Liver (tissue), 9 donors: ENCODE data around the gene CHCHD1. TPM values are rescaled to one million over a fixed set of nuclear protein-coding genes. Genes with fewer than 3 reads are reported as not detected.

Experiments
- DNase-seq: peaks from one replicate; pipeline ENCODE4 v3.0.0-alpha.2; 2017; ENCODE audit warnings: low spot score
- H3K27ac ChIP-seq, 2 donors: one replicate each; pipeline ENCODE4 v1.7.0; 2013; ENCODE audit warnings: inconsistent platforms in 2 of 2, low read length in 2 of 2, control low read depth in 1 of 2, low read depth in 1 of 2, mild to moderate bottlenecking in 1 of 2
- H3K27me3 ChIP-seq, 4 donors: one replicate each; pipeline versions ENCODE4 v1.6.1 to v1.7.0; 2013; ENCODE audit warnings: low read length in 3 of 4, inconsistent platforms in 1 of 4, mild to moderate bottlenecking in 1 of 4, moderate library complexity in 1 of 4; ENCODE audit not compliant: control insufficient read depth in 4 of 4, insufficient read depth in 4 of 4
- H3K36me3 ChIP-seq, 4 donors: one replicate each; pipeline versions ENCODE4 v1.6.1 to v1.7.0; 2013; ENCODE audit warnings: low read length in 3 of 4, mild to moderate bottlenecking in 3 of 4, low read depth in 1 of 4, moderate library complexity in 1 of 4; ENCODE audit not compliant: control insufficient read depth in 4 of 4, insufficient read depth in 3 of 4
- H3K4me1 ChIP-seq, 4 donors: one replicate each; pipeline versions ENCODE4 v1.6.1 to v1.7.0; 2013; ENCODE audit warnings: low read length in 3 of 4, mild to moderate bottlenecking in 3 of 4, moderate library complexity in 1 of 4; ENCODE audit not compliant: control insufficient read depth in 4 of 4, insufficient read depth in 4 of 4
- H3K4me3 ChIP-seq, 3 donors: one replicate each; pipeline versions ENCODE4 v1.6.1 to v1.7.0; 2013; ENCODE audit warnings: low read length in 3 of 3, control low read depth in 1 of 3, low read depth in 1 of 3, mild to moderate bottlenecking in 1 of 3
- H3K9ac ChIP-seq, 2 donors: one replicate each; pipeline ENCODE4 v1.7.0; 2013; ENCODE audit warnings: low read length in 2 of 2, mild to moderate bottlenecking in 2 of 2, moderate library complexity in 2 of 2, control low read depth in 1 of 2, low read depth in 1 of 2
- H3K9me3 ChIP-seq, 4 donors: one replicate each; pipeline versions ENCODE4 v1.6.1 to v1.7.0; 2013; ENCODE audit warnings: low read length in 3 of 4; ENCODE audit not compliant: control insufficient read depth in 4 of 4
- FOXA1 ChIP-seq: IDR thresholded peaks from 2 replicates; pipeline ENCODE4 v1.6.1; 2016; ENCODE audit warnings: antibody characterized with exemption
- FOXA2 ChIP-seq: IDR thresholded peaks from 2 replicates; pipeline ENCODE4 v1.6.1; 2016; ENCODE audit warnings: antibody characterized with exemption
- HNF4A ChIP-seq, 2 donors: conservative IDR thresholded peaks; 2 replicates each; pipeline ENCODE4 v1.6.1; 2016; ENCODE audit warnings: antibody characterized with exemption in 2 of 2, mild to moderate bottlenecking in 2 of 2
- MAX ChIP-seq: IDR thresholded peaks from 2 replicates; pipeline ENCODE4 v1.6.1; 2016; ENCODE audit warnings: antibody characterized with exemption
- RAD21 ChIP-seq, 2 donors: IDR thresholded peaks; 2 replicates each; pipeline ENCODE4 v1.6.1; 2016; ENCODE audit warnings: antibody characterized with exemption in 2 of 2, mild to moderate bottlenecking in 2 of 2
- RXRA ChIP-seq, 2 donors: IDR thresholded peaks; 2 replicates each; pipeline ENCODE4 v1.6.1; 2017 to 2018; ENCODE audit warnings: antibody characterized with exemption in 2 of 2, mild to moderate bottlenecking in 1 of 2
- SP1 ChIP-seq: IDR thresholded peaks from 2 replicates; pipeline ENCODE4 v1.6.1; 2018; ENCODE audit warnings: antibody characterized with exemption, mild to moderate bottlenecking
- TAF1 ChIP-seq: conservative IDR thresholded peaks from 2 replicates; pipeline ENCODE4 v1.6.1; 2016; ENCODE audit warnings: antibody characterized with exemption, mild to moderate bottlenecking
- YY1 ChIP-seq: IDR thresholded peaks from 2 replicates; pipeline ENCODE4 v1.6.1; 2016; ENCODE audit warnings: antibody characterized with exemption, mild to moderate bottlenecking
- WGBS: extraction: QIAGEN DNeasy Blood & Tissue Kit; methylation state at CpG from one replicate; pipeline ENCODE4 v1.1.7; 2013; 5-methylcytosine and 5-hydroxymethylcytosine counted together
- polyA plus RNA-seq, 2 donors: library from polyadenylated mRNA; stranded (reverse) in 1 of 2; unstranded in 1 of 2; fragments of 200-250 nt in 1 of 2; fragments of >200 nt in 1 of 2; fragmentation: Nextera tagmentation in 1 of 2; extraction: Ambion mirVana in 1 of 2; gene quantifications; one replicate each; pipeline versions ENCODE4 v1.2.1 to v1.2.3, GENCODE V29; 2013 to 2015
- total RNA-seq, 2 donors: library from RNA; depleted of rRNA; stranded (reverse); fragments of >200 nt; gene quantifications; one replicate each; pipeline ENCODE4 v1.2.3, GENCODE V29; 2014
- TF ChIP-seq, protein P1 (sequence below): fragments of 150-350 bp; IDR thresholded peaks from 2 replicates; pipeline ENCODE4 v1.5.1; 2017; ENCODE audit warnings: improper control_type of control experiment, low read depth, low read length; ENCODE audit not compliant: missing input control
- TF ChIP-seq, protein P2 (sequence below): IDR thresholded peaks from 2 replicates; pipeline ENCODE4 v1.6.1; 2016; ENCODE audit warnings: antibody characterized with exemption, mild to moderate bottlenecking
- TF ChIP-seq, protein P3 (sequence below): IDR thresholded peaks from 2 replicates; pipeline ENCODE4 v1.6.1; 2016; ENCODE audit warnings: antibody characterized with exemption
- TF ChIP-seq, protein P4 (sequence below): IDR thresholded peaks from 2 replicates; pipeline ENCODE4 v1.6.1; 2016; ENCODE audit warnings: antibody characterized with exemption
- donor health status: healthy.
- donor health status: healthy.
- donor health status: healthy.
- donor health status: healthy.
- donor health status: healthy.

Gene CHCHD1
- total and polyA plus RNA-seq, 4 donors: 7.6 to 47.4 (median 23.1) TPM

GRCh38 chr10:73810735-73811465, 29.1 kb downstream of the CHCHD1 start:
- 1% methylated on average over 63 of the region's 63 CpGs for WGBS
- Histone ChIP-seq H3K27me3 (no peaks in the 10 kb centered on the region), H3K27ac (peak overlapping the region; percentile 82 to 86), H3K4me1 (peaks cover 0 to 16% (median 10%) of the 10 kb centered on the region in 4 donors), H3K9me3 (no peaks in the 10 kb centered on the region), H3K4me3 (peak overlapping the region; percentile 79 to 89 (median 80)), H3K9ac (peak overlapping the region; percentile 67 to 68), H3K36me3 (peaks cover 9 to 25% (median 18%) of the 10 kb centered on the region in 4 donors)
- TF ChIP-seq MAX (no peak), FOXA1 (no peak), YY1 (no peak), FOXA2 (no peak), HNF4A (conservative IDR thresholded peaks at IDR 0.05) (no peak)
- peak; percentile 71 for DNase-seq

DNA sequence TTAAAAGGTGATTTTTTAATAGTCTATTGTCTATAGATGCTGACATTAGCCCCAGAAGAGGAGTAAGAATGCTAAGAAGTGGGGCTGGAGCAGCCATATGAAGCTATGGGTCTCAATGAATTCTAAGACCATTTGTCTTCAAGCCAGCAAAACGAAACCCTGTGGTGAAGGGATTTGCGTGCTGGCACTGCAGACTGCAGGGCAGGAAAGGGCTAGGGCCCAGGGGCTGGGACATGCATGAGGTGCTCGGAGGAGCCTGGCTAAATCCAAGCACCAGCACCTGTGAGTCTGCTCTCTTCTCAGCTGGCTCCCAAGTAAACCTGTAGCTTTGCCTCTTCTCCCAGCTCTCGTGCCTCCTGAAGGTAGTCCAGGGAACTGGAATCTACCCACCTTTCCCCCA, 30.8 kb downstream of the CHCHD1 start:
- H3K9ac ChIP-seq: no peak overlapping the region
- no peak for DNase-seq
- TF ChIP-seq SP1 (no peak), RXRA (IDR thresholded peaks at IDR 0.05) (no peak), HNF4A (conservative IDR thresholded peaks at IDR 0.05) (no peak), FOXA2 (no peak), RAD21 (IDR thresholded peaks at IDR 0.05) (no peak)
- TF ChIP-seq, protein P1, sequence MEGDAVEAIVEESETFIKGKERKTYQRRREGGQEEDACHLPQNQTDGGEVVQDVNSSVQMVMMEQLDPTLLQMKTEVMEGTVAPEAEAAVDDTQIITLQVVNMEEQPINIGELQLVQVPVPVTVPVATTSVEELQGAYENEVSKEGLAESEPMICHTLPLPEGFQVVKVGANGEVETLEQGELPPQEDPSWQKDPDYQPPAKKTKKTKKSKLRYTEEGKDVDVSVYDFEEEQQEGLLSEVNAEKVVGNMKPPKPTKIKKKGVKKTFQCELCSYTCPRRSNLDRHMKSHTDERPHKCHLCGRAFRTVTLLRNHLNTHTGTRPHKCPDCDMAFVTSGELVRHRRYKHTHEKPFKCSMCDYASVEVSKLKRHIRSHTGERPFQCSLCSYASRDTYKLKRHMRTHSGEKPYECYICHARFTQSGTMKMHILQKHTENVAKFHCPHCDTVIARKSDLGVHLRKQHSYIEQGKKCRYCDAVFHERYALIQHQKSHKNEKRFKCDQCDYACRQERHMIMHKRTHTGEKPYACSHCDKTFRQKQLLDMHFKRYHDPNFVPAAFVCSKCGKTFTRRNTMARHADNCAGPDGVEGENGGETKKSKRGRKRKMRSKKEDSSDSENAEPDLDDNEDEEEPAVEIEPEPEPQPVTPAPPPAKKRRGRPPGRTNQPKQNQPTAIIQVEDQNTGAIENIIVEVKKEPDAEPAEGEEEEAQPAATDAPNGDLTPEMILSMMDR: no peak
- TF ChIP-seq, protein P2, sequence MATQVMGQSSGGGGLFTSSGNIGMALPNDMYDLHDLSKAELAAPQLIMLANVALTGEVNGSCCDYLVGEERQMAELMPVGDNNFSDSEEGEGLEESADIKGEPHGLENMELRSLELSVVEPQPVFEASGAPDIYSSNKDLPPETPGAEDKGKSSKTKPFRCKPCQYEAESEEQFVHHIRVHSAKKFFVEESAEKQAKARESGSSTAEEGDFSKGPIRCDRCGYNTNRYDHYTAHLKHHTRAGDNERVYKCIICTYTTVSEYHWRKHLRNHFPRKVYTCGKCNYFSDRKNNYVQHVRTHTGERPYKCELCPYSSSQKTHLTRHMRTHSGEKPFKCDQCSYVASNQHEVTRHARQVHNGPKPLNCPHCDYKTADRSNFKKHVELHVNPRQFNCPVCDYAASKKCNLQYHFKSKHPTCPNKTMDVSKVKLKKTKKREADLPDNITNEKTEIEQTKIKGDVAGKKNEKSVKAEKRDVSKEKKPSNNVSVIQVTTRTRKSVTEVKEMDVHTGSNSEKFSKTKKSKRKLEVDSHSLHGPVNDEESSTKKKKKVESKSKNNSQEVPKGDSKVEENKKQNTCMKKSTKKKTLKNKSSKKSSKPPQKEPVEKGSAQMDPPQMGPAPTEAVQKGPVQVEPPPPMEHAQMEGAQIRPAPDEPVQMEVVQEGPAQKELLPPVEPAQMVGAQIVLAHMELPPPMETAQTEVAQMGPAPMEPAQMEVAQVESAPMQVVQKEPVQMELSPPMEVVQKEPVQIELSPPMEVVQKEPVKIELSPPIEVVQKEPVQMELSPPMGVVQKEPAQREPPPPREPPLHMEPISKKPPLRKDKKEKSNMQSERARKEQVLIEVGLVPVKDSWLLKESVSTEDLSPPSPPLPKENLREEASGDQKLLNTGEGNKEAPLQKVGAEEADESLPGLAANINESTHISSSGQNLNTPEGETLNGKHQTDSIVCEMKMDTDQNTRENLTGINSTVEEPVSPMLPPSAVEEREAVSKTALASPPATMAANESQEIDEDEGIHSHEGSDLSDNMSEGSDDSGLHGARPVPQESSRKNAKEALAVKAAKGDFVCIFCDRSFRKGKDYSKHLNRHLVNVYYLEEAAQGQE: no peak
- H3K4me3 ChIP-seq: no peak overlapping the region
- H3K4me1 ChIP-seq: peaks cover 8 to 28% (median 19%) of the 10 kb centered on the region in 4 donors
- H3K27ac ChIP-seq: no peak overlapping the region
- H3K27me3 ChIP-seq: no peaks in the 10 kb centered on the region
- no peaks in the 10 kb centered on the region for H3K9me3 ChIP-seq
- 97% methylated on average over 4 of the region's 4 CpGs for WGBS
- peaks cover 0 to 12% (median 3%) of the 10 kb centered on the region in 4 donors for H3K36me3 ChIP-seq

DNA sequence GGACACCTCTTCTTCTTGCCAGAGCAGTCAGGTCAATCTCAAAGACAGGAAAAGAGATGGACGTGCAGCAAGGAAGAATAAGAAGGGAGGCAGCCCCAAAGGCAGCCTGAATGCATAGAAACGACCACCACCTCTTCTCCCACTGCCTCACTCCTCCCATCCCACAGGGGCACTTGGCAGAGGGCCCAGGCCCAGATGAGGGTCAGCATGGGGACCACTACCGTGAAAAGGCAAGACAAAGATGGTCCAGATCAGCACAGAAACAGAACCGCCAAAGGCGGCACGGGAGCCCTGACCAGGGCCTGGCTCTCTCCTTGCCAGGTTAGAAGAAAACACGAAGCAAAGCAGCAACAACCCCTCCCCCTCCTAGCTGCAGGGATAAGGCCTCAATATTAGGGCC, 31.5 kb downstream of the CHCHD1 start:
- H3K27ac ChIP-seq: no peak overlapping the region
- 91% methylated on average over 7 of the region's 7 CpGs for WGBS
- no peaks in the 10 kb centered on the region for H3K27me3 ChIP-seq
- H3K9me3 ChIP-seq: no peaks in the 10 kb centered on the region
- no peak overlapping the region for H3K4me3 ChIP-seq
- no peak for DNase-seq
- H3K4me1 ChIP-seq: peaks cover 8 to 34% (median 26%) of the 10 kb centered on the region in 4 donors
- peaks cover 0 to 7% (median 0%) of the 10 kb centered on the region in 4 donors for H3K36me3 ChIP-seq
- H3K9ac ChIP-seq: no peak overlapping the region
- TF ChIP-seq RXRA (IDR thresholded peaks at IDR 0.05): no peak
- TF ChIP-seq FOXA2: no peak
- TF ChIP-seq TAF1: no peak
- TF ChIP-seq, protein P1: no peak
- TF ChIP-seq YY1: no peak
- TF ChIP-seq, protein P3, sequence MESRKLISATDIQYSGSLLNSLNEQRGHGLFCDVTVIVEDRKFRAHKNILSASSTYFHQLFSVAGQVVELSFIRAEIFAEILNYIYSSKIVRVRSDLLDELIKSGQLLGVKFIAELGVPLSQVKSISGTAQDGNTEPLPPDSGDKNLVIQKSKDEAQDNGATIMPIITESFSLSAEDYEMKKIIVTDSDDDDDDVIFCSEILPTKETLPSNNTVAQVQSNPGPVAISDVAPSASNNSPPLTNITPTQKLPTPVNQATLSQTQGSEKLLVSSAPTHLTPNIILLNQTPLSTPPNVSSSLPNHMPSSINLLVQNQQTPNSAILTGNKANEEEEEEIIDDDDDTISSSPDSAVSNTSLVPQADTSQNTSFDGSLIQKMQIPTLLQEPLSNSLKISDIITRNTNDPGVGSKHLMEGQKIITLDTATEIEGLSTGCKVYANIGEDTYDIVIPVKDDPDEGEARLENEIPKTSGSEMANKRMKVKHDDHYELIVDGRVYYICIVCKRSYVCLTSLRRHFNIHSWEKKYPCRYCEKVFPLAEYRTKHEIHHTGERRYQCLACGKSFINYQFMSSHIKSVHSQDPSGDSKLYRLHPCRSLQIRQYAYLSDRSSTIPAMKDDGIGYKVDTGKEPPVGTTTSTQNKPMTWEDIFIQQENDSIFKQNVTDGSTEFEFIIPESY: no peak
- TF ChIP-seq, protein P4, sequence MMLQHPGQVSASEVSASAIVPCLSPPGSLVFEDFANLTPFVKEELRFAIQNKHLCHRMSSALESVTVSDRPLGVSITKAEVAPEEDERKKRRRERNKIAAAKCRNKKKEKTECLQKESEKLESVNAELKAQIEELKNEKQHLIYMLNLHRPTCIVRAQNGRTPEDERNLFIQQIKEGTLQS: no peak
